HG03457 (cell line): ENCODE results near the gene RHBDD1.
A peak's percentile ranks its signal among the peaks of the same experiment; 100 is the strongest.

Source experiments
- ATAC-seq: cut with Tn5 transposase; IDR thresholded peaks from one replicate; pipeline ENCODE4 v1.9.1; 2021; ENCODE audit warnings: moderate number of reproducible peaks; ENCODE audit not compliant: unreplicated experiment

Gene RHBDD1

GRCh38 chr2:226910384-226910783 lies 74.5 kb downstream of the RHBDD1 start:
- no peak for ATAC-seq

DNA sequence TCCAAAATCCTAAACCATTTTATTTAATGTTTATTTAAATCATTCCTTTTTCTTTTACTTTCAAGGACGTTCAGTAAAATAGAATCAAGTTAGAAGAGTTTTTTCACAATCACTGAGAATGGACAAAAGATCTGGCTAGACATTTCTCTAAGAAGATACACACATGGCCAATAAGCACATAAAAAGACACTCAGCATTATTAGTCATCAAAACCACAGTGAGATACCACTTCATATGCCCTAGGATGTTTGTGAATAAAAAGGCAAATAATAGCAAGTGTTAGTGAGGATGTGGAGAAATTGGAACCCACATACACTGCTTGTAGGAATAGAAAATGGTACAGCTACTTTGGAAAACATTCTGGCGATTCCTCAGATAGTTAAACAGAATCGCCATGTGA lies 76.1 kb downstream of the RHBDD1 start:
- ATAC-seq, result no peak

DNA sequence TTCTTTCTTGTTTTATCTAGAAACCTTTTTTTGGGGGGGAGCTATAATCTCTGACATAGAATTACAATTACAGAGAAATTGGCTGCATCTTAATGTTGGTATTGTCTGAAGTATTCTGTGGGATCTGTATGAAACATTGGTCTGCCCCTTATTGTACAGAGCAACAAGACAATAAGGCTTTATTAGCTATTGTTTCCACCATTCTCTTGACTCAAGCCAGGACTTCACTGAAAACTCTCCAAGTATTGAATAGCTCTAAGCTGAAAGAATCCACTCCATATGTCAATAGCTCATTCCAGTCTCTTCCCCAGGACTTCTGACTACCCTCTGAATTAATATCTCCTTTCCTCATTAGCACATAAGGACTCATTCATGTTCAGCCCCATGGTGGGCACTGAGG lies 77.8 kb downstream of the RHBDD1 start:
- ATAC-seq, result no peak

GRCh38 chr2:226915846-226916360 lies 80.0 kb downstream of the RHBDD1 start:
- no peak for ATAC-seq

- peak; percentile 73 for ATAC-seq
Observed at GRCh38 chr2:226916669-226917068, 80.8 kb downstream of the RHBDD1 start.

DNA sequence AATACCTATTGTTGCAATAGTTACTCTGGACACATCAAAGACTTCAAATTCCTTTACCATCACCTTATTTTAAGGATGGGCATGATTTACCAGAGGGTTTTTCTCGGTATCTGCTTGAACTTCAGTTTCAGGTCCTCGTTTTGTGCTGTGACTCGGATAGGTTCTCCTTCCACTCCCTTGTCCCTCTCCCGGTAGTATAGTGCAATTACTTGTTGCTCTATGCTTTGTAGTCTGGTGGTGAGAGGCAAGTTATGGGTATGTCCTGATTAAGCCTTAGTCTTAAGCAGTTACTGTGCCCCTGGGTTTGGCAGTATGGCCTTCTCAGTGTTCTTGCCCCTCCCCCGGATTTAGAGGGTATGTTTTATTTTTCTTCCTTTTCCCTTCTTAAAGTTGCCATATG lies 96.6 kb downstream of the RHBDD1 start:
- ATAC-seq, result no peak

GRCh38 chr2:226934546-226935201 lies 98.8 kb downstream of the RHBDD1 start:
- ATAC-seq, result no peak

DNA sequence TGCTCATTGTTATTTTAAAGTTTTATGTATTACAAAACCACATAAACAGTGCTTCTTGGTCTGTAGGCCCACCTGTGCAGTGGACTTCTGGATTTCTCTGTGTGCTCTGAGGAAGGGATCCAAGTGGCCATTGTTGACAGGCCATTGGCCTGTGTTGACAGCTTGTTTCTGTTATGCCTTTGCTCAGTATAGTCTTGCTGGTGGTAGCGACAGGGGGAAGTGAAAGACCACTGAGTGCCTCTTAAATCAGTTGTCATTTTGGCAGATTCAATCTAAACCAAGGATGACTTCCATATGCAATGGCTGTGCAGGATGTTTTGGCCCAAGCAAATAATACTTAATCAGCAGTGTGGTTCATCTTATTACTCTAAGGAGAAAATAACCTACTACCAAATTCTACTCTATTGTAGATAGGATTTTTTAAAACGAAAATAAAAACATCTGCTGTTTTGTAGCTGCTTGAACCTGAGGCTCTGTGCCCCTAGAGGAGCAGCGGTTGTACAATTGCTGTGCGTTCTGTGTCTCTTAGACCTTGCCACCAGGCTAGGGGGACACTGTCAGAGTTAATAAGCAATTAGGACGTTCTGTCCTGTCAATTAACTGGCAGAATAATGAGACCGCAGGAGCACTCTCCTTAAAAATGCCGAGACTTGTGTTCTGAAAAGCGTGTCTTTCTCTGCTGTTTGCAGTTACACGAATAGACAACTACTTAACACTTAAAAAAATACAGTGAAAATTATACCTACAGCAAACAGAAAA lies 108.2 kb downstream of the RHBDD1 start:
- no peak for ATAC-seq

DNA sequence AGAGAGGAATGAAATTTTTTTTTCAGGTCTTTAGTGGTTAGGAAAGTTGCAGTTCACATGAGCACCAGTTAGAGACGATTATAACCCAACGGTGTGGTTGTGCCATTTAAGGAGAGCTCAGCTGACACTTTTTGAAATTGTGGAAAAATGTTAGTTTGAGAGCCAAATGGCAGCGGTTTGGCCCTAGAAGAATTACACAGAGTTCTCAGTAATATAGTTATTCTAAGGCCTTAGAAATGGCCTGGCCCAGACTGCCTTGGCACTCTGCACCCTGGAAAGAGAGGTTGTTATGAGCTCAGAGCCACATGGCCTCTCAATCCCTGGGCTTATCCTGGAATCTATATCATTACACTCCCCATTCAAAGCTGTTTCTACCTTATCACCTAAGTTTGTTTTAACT lies 117.4 kb downstream of the RHBDD1 start:
- ATAC-seq, result no peak

GRCh38 chr2:226953826-226954225 lies 118.0 kb downstream of the RHBDD1 start:
- no peak for ATAC-seq

GRCh38 chr2:226956659-226957058 lies 120.8 kb downstream of the RHBDD1 start:
- no peak for ATAC-seq

- no peak for ATAC-seq
Observed at GRCh38 chr2:226959418-226959817, 123.6 kb downstream of the RHBDD1 start.

GRCh38 chr2:226962176-226962773 lies 126.4 kb downstream of the RHBDD1 start:
- ATAC-seq, result no peak

DNA sequence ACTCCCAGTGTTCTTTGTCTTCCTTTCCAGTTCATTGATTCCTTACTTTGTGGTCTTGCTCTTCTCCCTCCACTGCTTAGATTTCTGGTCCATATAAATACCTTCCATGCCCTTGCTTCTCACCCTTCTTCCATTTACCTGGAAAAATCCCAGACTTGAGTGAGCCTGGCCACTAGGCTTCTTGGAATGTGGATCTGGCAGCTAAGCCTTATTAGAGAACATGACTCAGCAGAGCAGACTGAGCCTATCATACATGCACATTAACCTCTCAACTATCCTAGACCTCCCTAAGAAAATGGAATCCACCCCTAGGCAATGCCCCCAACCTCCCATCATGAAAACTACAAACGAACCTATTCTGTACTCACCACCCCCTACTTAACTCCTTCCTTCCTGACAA lies 127.7 kb downstream of the RHBDD1 start:
- ATAC-seq, result no peak

GRCh38 chr2:226965376-226965775 lies 129.5 kb downstream of the RHBDD1 start:
- no peak for ATAC-seq

GRCh38 chr2:226969417-226970080 lies 133.7 kb downstream of the RHBDD1 start:
- no peak for ATAC-seq

- peak; percentile 47 for ATAC-seq
Observed at GRCh38 chr2:226970362-226970761, 134.5 kb downstream of the RHBDD1 start.

DNA sequence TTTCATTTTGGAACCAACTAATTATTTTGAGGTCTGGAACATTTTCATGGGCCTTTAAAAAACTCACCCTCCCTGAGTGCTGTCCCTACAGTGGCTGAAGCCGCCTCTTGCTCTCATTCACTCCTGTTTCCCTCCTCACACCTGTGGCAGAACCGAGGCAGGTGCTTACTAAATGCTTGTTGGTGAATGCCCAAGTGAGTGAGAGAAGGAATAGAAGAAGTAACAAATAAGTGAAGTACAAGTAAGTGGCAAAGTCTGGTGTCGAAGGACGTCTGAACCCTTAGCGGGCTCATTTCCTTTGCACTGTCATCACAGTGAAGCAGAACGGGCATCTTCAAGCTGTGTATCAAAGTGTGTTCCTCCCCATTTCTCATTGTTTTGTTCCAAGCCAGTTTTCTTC lies 135.2 kb downstream of the RHBDD1 start:
- ATAC-seq, result peak; percentile 44

GRCh38 chr2:226971770-226972169 lies 135.9 kb downstream of the RHBDD1 start:
- ATAC-seq, result no peak

DNA sequence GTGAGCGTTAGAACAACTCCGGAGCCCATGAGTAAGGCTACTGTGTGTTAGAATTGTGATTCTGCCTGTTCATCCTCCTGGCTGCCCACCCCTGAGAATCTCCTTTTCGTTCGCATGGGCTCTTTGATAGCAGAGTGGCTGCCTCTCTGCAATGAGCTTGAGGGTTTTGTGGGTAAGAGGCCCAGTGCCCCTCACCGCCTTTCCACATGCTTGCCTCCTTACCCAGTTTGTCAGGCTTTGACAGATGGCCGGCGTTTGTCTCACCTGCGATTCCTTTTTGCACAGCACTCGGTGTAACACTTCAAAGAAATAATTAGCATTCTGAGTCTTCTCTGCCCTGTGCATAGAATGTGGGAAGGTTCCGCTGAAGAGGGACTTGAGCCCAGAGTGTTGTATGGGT lies 138.0 kb downstream of the RHBDD1 start:
- no peak for ATAC-seq

GRCh38 chr2:226977775-226978190 lies 141.9 kb downstream of the RHBDD1 start:
- no peak for ATAC-seq
